ENCODE data around the gene LILRB1.
"Not testable (repeated sequence)": the region's sequence is repeated elsewhere in the genome, so short reads cannot be mapped to it uniquely, and the experiment has no call there.

GRCh38 chr19:54624934-54625730, 5.2 kb upstream of the LILRB1 start:
- not testable (repeated sequence) for TF ChIP-seq CTCF (IDR thresholded peaks at IDR 0.05; ENCODE audit: insufficient read depth, low read depth, low read length); EZH2 (IDR thresholded peaks at IDR 0.05; ENCODE audit: insufficient read depth, low read length)

All from astrocyte (in vitro differentiated cells and primary cell).